Lower leg skin (tissue), 3 donors: ENCODE results near the gene CD300LG.

Source experiments
- POLR2A ChIP-seq, 2 donors: fragments of 450-650 bp; IDR thresholded peaks; one replicate each; pipeline ENCODE4 v1.6.1; 2016 to 2017; ENCODE audit warnings: antibody characterized with exemption in 2 of 2, mild to moderate bottlenecking in 1 of 2, moderate library complexity in 1 of 2
- TF ChIP-seq, protein P1 (sequence below), 3 donors: fragments of 450-650 bp; IDR thresholded peaks; one replicate each; pipeline ENCODE4 v1.5.1; 2016; ENCODE audit warnings: antibody characterized with exemption in 3 of 3, mild to moderate bottlenecking in 3 of 3, moderate library complexity in 2 of 3

- TF ChIP-seq, protein P1, sequence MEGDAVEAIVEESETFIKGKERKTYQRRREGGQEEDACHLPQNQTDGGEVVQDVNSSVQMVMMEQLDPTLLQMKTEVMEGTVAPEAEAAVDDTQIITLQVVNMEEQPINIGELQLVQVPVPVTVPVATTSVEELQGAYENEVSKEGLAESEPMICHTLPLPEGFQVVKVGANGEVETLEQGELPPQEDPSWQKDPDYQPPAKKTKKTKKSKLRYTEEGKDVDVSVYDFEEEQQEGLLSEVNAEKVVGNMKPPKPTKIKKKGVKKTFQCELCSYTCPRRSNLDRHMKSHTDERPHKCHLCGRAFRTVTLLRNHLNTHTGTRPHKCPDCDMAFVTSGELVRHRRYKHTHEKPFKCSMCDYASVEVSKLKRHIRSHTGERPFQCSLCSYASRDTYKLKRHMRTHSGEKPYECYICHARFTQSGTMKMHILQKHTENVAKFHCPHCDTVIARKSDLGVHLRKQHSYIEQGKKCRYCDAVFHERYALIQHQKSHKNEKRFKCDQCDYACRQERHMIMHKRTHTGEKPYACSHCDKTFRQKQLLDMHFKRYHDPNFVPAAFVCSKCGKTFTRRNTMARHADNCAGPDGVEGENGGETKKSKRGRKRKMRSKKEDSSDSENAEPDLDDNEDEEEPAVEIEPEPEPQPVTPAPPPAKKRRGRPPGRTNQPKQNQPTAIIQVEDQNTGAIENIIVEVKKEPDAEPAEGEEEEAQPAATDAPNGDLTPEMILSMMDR (IDR thresholded peaks at IDR 0.05) = no peak
- TF ChIP-seq POLR2A (IDR thresholded peaks at IDR 0.05) = no peak
These were observed 27.3 kb downstream of the CD300LG start for GRCh38 chr17:43874293-43874692.
